HG03342 (cell line): ENCODE measurements around the gene PDE11A.
"Not testable (repeated sequence)": the region's sequence is repeated elsewhere in the genome, so short reads cannot be mapped to it uniquely, and the experiment has no call there.

ENCODE experiments used
- ATAC-seq: cut with Tn5 transposase; IDR thresholded peaks from one replicate; pipeline ENCODE4 v1.9.1; 2021; ENCODE audit warnings: mild to moderate bottlenecking, moderate library complexity; ENCODE audit not compliant: unreplicated experiment

PDE11A gene

DNA sequence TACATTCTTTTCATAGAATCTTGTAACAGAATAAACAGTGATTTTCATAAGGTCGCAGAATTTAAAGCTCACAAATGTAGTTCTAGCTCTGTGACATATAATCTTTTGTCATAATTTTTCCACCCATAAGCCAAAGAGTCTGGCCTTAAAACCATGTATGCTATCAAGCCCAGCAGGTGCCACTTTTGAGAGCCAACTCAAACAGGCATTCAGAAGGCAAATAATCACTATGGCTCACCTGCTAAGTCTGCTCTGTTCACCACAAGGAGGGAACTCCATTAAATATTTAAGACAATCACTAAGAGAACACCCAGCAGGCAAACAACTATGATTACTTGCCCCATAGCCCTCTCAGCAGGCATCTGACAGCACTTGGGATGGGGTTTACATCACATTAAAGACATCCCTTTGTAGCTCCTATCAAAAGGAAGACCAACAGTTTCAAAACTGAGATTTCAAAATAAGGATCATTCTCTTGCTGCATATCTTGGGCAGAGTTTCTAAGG, 241.6 kb downstream of the PDE11A start:
- ATAC-seq = no peak

GRCh38 chr2:177828557-177828956, 244.0 kb downstream of the PDE11A start:
- ATAC-seq = no peak

- ATAC-seq = no peak
Measured at GRCh38 chr2:177826897-177827296, 245.7 kb downstream of the PDE11A start.

DNA sequence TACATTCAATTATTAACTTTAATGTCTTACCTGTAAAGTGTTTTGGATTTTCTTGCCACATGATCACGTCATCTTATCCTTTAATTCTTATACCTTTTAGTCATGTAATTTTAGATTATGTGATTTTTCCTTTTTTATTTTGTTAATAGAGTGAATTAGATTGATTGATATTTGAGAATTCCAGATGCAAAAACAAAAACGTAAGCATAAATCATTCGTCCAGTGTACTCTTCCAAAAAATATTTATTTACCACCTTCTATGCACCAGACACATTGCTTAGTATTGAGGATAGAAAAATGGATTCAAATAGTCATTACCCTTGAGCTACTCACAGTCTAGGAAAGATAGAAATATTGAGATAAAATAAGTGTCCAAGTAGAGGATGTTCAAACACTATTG, 249.6 kb downstream of the PDE11A start:
- ATAC-seq = no peak

DNA sequence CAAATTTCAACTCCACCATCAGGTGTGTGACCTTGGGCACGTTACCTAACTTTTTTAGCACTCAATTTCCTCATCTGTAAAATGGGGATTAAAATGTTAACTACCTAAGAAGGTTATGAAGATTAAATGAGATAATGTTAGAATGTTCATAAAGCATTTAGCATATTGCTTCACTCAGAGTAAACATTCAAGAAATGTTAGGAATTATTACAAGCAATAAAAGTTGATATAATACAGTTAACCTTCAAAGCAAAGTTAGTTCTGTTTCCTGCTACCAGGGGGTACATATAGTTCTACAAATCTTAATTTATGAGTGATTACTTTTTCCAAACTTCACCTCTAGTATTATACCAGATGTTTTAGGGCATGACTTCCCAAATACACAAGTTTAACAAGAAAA, 254.2 kb downstream of the PDE11A start:
- no peak for ATAC-seq

DNA sequence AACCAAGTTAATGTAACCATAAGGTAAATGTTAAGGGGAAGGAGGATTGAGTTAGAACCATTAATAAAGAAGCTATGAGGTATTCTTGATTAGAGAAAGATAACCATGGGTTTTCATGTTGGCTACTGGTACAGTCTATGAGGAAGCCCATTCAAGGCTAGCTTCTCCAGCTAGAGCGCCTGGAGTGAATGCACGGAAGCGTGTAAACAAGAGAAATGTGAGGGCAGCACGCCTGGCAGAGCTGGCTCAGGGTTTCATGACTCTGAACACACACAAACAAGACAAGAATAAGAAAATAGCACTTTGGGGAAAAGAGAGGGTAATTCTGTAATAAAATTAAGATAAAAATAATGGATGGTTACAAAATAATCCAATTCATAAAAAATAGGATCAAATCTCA, 255.3 kb downstream of the PDE11A start:
- no peak for ATAC-seq

DNA sequence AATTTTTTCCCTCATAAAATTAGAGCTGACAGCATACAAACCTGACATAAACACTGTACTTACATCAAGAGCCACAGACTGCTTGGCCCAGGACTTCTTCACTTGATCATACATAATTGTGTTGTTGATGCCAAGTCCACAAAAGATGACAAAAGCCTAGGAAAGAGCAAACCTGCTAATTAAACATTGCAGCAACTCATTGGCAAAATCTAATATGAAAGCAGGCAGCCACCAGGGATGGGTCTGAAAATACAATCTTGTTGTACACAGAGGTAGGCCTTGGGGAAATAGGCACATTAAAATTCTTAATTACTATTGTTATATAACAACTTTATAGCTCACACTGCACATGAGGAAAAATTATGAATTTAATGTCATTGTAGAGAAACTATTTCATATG, 255.8 kb downstream of the PDE11A start:
- no peak for ATAC-seq

- no peak for ATAC-seq
Measured at GRCh38 chr2:177812713-177813396, 259.7 kb downstream of the PDE11A start.

- no peak for ATAC-seq
Measured at GRCh38 chr2:177810906-177811305, 261.7 kb downstream of the PDE11A start.

GRCh38 chr2:177808984-177809809, 263.4 kb downstream of the PDE11A start:
- ATAC-seq = no peak

GRCh38 chr2:177806025-177806424, 266.6 kb downstream of the PDE11A start:
- no peak for ATAC-seq

DNA sequence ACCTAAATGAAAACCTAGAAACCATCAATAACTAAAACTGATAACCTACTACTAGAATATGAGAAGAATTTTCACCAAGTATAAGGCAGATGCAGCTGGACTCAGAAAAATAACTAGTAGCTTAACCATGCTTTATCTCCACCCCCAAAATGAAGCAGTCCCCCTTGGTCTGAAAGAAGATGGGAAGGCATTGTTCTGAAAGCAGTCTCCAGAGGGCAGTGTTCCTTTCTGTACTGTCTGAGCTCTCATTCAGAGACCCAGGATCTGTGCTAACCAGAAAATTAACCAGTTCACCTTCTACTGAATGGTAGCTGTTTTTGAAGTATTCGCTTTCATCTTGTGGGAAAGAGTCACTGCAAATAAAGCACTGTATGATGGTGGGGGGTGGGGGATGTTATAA, 273.0 kb downstream of the PDE11A start:
- ATAC-seq = peak; percentile 64

DNA sequence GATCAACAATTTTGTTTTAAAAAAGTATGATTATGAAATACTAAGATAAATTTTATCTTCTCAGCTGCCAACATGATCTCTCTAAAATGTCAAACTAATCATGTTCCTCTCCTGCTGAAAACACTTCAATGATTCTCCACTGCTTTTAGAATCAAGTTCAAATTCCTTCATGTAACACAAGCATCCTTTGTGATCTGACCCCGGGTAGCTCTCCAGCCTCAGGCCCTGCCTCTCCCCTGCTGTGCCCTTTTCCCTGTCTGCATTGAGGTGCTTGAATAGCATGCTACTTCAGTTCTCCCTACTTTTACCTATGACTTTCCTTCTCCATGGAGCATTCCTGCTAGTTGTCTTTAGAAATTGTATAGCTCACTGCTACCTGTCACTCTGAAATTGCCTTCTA, 274.8 kb downstream of the PDE11A start:
- ATAC-seq = no peak

- no peak for ATAC-seq
Measured at GRCh38 chr2:177796654-177797415, 275.7 kb downstream of the PDE11A start.

GRCh38 chr2:177796011-177796410, 276.6 kb downstream of the PDE11A start:
- ATAC-seq = no peak

DNA sequence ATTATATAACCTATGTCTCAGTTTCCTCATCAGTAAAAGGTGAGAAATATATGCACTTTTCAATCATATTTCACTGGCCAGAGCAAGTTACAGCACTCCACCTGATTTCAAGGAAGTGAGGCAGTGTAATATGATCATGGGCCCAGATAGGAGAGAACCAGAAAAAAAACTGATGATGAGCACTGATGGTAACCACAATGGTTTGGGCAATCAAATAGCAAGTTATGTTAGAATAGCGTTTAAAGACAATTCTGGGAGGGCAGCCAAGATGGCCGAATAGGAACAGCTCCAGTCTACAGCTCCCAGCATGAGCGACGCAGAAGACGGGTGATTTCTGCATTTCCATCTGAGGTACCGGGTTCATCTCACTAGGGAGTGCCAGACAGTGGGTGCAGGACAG, 287.4 kb downstream of the PDE11A start:
- not testable (repeated sequence) for ATAC-seq

DNA sequence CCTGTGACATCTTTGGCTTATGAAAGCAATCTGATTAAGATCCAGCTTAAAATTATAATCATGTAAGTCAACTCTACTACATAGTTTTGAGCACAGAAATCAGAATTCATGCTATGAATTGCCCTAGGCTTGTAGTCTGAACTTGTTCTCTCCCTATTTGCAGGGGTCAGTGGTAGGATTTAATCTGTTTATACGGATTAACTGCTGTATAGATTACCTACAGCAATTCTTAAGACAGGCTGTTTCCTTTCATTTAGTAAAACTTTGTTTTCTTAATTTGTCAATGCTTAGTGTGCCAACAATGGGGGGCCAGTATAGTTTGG, 287.9 kb downstream of the PDE11A start:
- no peak for ATAC-seq

DNA sequence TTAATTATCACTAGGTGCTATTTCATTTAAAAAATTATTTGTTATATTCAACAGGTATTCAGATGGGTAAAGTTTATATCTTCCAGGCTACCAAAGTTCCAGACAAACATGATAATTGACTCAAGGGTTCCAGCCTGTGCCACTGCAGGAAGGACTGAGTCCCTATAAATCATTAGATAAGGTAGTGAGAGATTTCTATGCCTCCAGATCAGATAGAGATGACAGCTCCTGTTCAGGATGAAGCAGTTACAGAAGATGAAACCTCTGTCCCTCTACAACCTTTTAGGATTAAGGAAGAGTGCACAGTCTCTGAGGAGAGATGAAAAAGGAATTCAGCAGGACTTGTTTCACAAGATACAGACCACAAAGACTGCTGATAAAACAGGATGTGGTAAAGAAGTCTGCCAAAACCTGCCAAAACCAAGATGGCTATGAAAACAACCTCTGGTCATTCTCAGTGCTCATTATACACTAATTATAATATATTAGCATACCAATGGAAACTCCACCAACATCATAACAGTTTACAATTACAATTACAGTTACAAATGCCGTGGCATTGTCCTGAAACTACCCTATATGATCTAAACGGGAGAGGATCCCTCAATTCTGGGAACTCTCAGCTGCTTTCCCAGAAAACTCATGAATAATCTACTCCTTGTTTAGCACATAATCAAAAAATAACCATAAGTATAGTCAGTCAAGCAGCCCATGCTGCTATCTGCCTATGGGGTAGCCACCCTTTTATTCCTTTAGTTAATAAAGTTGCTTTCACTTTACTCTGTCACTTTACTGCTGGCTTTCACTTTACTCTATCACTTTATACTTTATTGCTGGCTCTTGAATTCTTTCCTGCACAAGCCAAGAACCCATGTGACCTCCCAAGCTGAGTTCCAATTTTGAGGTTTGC, 288.5 kb downstream of the PDE11A start:
- ATAC-seq = no peak

GRCh38 chr2:177783091-177783490, 289.5 kb downstream of the PDE11A start:
- ATAC-seq = no peak

- ATAC-seq = no peak
Measured at GRCh38 chr2:177782613-177783012, 290.0 kb downstream of the PDE11A start.

DNA sequence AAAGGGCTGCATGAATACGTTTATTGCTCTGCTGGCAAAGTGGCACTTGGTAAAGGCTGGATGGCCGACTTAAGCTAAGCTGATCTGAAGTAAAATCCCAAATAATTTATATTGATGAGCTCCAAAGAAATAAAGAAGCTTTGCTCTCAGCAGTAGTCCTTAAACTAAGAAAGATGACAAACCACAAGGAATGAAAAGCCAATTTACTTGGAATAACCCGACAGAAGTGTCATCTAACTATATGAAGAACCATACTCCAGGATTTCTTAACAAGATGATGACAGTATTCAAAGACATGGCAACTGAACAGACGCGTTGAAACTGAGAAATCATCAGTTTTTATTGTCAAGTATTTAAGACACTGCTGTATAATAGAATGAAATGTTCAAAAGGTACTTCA, 294.1 kb downstream of the PDE11A start:
- no peak for ATAC-seq
